MM.1S (cell line): ENCODE measurements around the gene USB1.

ENCODE experiments used
- DNase-seq: peaks from one replicate; pipeline ENCODE4 v3.0.0-alpha.2; 2015
- H2AFZ ChIP-seq: fragments of 300-600 bp; sonication (generic); 2 replicates; pipeline ENCODE4 v1.6.0; 2016; ENCODE audit warnings: antibody characterized with exemption, low read length
- H3F3A ChIP-seq: fragments of 300-600 bp; sonication (generic); 2 replicates; pipeline ENCODE4 v1.6.1; 2016; ENCODE audit warnings: mild to moderate bottlenecking, antibody characterized with exemption, low read length, moderate library complexity, mixed read lengths; ENCODE audit not compliant: insufficient read depth
- H3K27ac ChIP-seq: fragments of 300-600 bp; sonication (generic); 2 replicates; pipeline ENCODE4 v1.5.1; 2016; ENCODE audit warnings: mild to moderate bottlenecking, low read length
- H3K27me3 ChIP-seq: fragments of 300-600 bp; sonication (generic); replicated peaks from 2 replicates; pipeline ENCODE4 v1.6.0; 2016; ENCODE audit warnings: low read length; ENCODE audit not compliant: insufficient read depth
- H3K36me3 ChIP-seq: fragments of 300-600 bp; sonication (generic); replicated peaks from 2 replicates; pipeline ENCODE4 v1.6.1; 2016; ENCODE audit warnings: mild to moderate bottlenecking, low read length, mixed read lengths; ENCODE audit not compliant: insufficient read depth
- H3K4me1 ChIP-seq: fragments of 300-600 bp; sonication (generic); 2 replicates; pipeline ENCODE4 v1.6.1; 2016; ENCODE audit warnings: low read length, mixed read lengths
- H3K4me2 ChIP-seq: fragments of 300-600 bp; sonication (generic); 2 replicates; pipeline ENCODE4 v1.6.0; 2016; ENCODE audit warnings: low read depth, low read length
- H3K4me3 ChIP-seq: fragments of 300-600 bp; sonication (generic); 2 replicates; pipeline ENCODE4 v1.5.1; 2016; ENCODE audit warnings: low read length, mixed read lengths
- H3K79me2 ChIP-seq: fragments of 300-600 bp; sonication (generic); 2 replicates; pipeline ENCODE4 v1.6.1; 2016; ENCODE audit warnings: mixed run types, low read length, mixed read lengths
- H3K9ac ChIP-seq: fragments of 300-600 bp; sonication (generic); 2 replicates; pipeline ENCODE4 v1.6.1; 2016; ENCODE audit warnings: low read length, mixed read lengths
- H3K9me2 ChIP-seq: fragments of 300-600 bp; sonication (generic); replicated peaks from 2 replicates; pipeline ENCODE4 v1.6.1; 2016; ENCODE audit warnings: mild to moderate bottlenecking, low read length, mixed read lengths; ENCODE audit not compliant: insufficient read depth
- H3K9me3 ChIP-seq: fragments of 300-600 bp; sonication (generic); replicated peaks from 2 replicates; pipeline ENCODE4 v1.6.1; 2016; ENCODE audit warnings: mild to moderate bottlenecking, low read length, mixed read lengths; ENCODE audit not compliant: insufficient read depth
- H4K20me1 ChIP-seq: fragments of 300-600 bp; sonication (generic); 2 replicates; pipeline ENCODE4 v1.6.1; 2016; ENCODE audit warnings: mild to moderate bottlenecking, low read length, moderate library complexity, mixed read lengths; ENCODE audit not compliant: insufficient read depth
- CTCF ChIP-seq: fragments of 300-600 bp; sonication (generic); IDR thresholded peaks from 2 replicates; pipeline ENCODE4 v1.5.1; 2016; ENCODE audit warnings: antibody characterized with exemption, low read length, mixed read lengths
- EZH2 ChIP-seq: fragments of 300-600 bp; sonication (generic); optimal IDR thresholded peaks from 2 replicates; pipeline ENCODE3; 2017; ENCODE audit warnings: low read depth, mild to moderate bottlenecking, antibody characterized with exemption, low read length, mixed read lengths
- EZH2phosphoT487 ChIP-seq: fragments of 300-600 bp; sonication (generic); IDR thresholded peaks from 2 replicates; pipeline ENCODE4 v1.6.1; 2018; ENCODE audit warnings: antibody characterized with exemption, low read length

USB1 gene

GRCh38 chr16:57994361-57994760, 6.8 kb upstream of the USB1 start:
- Histone ChIP-seq H3K36me3 (no peaks in the 10 kb centered on the region), H3K27ac (no peak overlapping the region), H3F3A (peaks cover 3% of the 10 kb centered on the region), H4K20me1 (no peaks in the 10 kb centered on the region; the same call in 1 of the 2 replicates), H3K4me1 (peaks cover 10% of the 10 kb centered on the region), H3K4me3 (no peak overlapping the region), H3K27me3 (no peaks in the 10 kb centered on the region), H3K79me2 (peaks cover 6% of the 10 kb centered on the region), H3K9ac (no peak overlapping the region), H3K9me3 (no peaks in the 10 kb centered on the region), H3K4me2 (no peak overlapping the region), H3K9me2 (no peaks in the 10 kb centered on the region), H2AFZ (no peak overlapping the region)
- DNase-seq = no peak
- TF ChIP-seq EZH2phosphoT487 (no peak), EZH2 (no peak), CTCF (no peak)

DNA sequence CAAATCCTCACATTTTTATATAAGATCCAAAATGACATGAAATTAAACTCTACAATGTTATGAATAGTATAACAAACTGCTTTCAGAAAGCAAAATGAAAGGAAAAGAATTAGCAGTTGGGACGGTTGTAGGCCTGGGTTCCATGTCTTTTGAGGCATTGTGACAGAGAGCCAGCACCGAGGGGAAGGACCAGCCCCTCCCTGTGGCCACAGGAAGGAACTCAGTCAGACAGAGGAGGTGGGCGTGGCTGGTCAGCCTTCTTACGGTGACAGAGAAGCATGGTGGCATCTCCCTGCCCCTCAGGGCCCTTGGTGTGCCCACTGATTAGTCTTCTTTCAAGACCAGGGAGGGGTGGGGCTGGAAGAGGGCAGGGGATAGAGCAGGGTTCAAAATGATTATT, 6.4 kb upstream of the USB1 start:
- H3K79me2 ChIP-seq = peaks cover 10% of the 10 kb centered on the region
- no peaks in the 10 kb centered on the region; the same call in 1 of the 2 replicates for H4K20me1 ChIP-seq
- no peak overlapping the region for H2AFZ ChIP-seq
- peaks cover 7% of the 10 kb centered on the region for H3F3A ChIP-seq
- peaks cover 14% of the 10 kb centered on the region for H3K4me1 ChIP-seq
- H3K4me2 ChIP-seq = no peak overlapping the region
- no peaks in the 10 kb centered on the region for H3K27me3 ChIP-seq
- no peak overlapping the region for H3K27ac ChIP-seq
- H3K9ac ChIP-seq = no peak overlapping the region
- no peak overlapping the region for H3K4me3 ChIP-seq
- DNase-seq = peak; percentile 48
- no peaks in the 10 kb centered on the region for H3K9me2 ChIP-seq
- no peaks in the 10 kb centered on the region for H3K9me3 ChIP-seq
- TF ChIP-seq CTCF (peak; percentile 44), EZH2 (no peak), EZH2phosphoT487 (no peak)
- no peaks in the 10 kb centered on the region for H3K36me3 ChIP-seq

DNA sequence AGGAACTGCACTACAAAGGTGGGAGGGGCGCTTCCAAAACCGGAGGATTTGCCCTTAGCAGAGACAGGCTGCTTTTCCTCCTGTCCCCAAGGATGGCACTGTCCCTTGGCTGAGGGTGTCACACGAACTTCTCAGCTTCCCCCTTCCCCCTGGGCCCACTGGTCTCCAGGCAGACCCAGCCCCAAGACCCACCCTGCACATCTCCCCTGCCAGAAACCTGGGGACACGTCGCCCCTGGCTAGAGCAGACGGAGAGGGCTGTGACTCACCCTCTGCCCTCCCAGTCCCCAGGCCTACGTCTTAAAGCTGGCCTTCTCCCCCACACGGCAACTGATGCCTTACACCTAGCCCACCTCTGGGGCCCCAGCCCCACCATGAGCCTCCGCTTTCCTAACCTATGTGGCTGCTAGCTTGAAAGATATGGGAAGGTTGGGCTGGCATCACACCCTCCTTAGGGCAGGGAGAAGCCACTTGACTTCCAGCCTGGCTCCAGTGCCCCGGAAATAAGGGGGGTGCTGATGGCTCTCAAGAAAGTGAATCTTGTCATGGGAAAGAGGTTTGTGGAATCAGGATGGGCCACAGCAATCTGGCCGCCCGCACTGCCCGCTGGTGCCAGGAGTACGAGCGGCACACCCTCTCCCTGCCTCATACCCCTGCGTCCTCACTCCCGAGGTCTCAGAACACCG, 5.3 kb upstream of the USB1 start:
- H4K20me1 ChIP-seq = no peaks in the 10 kb centered on the region; the same call in 1 of the 2 replicates

More for the DNA sequence above, 5.3 kb upstream of the USB1 start:
- peaks cover 11% of the 10 kb centered on the region for H3F3A ChIP-seq
- no peak overlapping the region for H3K27ac ChIP-seq
- no peak overlapping the region for H2AFZ ChIP-seq
- H3K27me3 ChIP-seq = no peaks in the 10 kb centered on the region
- no peaks in the 10 kb centered on the region for H3K36me3 ChIP-seq
- no peak overlapping the region for H3K9ac ChIP-seq
- H3K4me3 ChIP-seq = no peak overlapping the region
- no peak overlapping the region for H3K4me2 ChIP-seq
- peaks cover 12% of the 10 kb centered on the region for H3K79me2 ChIP-seq
- peaks cover 14% of the 10 kb centered on the region for H3K4me1 ChIP-seq
- no peaks in the 10 kb centered on the region for H3K9me3 ChIP-seq
- H3K9me2 ChIP-seq = no peaks in the 10 kb centered on the region
- TF ChIP-seq EZH2phosphoT487 (no peak), EZH2 (no peak), CTCF (no peak)
- no peak for DNase-seq
